Measurements from ENCODE around the gene AGFG2.
A peak's percentile ranks its signal among the peaks of the same experiment; 100 is the strongest.
"Not testable (repeated sequence)": the region's sequence is repeated elsewhere in the genome, so short reads cannot be mapped to it uniquely, and the experiment has no call there.

The AGFG2 gene

GRCh38 chr7:100555701-100556100 lies 16.7 kb downstream of the AGFG2 start:
- no peak for DNase-seq

GRCh38 chr7:100556541-100556940 lies 17.5 kb downstream of the AGFG2 start:
- DNase-seq, result no peak

DNA sequence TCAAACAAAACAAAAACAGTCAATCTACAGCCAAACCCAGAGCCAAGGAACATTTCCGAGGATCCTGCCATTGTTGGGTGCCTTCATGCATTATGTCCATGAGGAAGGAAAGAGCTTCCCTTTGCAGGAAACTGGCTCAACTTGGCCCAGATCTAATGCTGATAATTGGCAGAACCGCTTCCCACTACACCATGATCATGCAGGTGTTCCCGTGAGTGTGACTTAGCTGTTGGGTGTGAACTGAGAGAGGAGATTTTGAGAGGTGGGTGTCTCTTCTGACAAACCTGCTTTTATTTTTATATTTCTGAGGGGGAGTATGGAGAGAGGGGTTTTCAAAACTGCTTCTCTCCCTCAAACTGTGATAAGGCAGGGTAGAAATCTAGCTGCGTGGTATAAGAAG lies 20.1 kb downstream of the AGFG2 start:
- no peak for DNase-seq

DNA sequence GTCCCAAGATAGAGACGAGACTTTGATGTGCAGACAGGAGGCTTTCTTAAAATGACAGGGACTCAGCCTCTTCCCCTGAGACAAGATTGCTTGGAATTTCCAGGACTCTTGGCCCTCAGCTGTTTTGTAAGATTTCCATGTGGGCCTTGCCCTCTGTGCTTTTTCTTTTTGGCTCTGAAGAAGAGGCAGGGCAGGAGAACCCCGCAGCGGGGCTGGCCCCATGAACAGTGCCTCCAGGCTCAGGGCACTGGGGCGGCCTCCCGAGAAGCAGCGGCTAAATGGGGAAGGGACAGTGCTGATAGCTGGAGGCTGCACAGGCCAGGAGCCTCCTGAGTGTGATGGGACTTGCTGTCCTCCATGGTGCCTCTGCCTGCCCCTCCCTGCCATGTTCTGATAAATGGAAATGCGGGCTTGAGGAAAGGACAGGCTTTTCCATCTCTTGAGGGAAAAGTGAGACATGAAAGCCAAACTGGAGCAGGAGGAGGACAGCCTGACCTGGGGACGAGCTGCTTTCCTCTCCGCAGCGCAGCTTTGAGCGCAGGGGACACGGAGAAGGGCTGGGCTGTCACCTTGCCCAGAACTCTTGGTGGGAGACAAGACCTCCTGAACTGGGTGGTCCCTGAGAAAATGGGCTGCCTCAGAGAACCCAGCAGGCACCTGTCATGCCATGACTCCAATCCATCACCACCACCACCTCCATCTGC lies 22.6 kb downstream of the AGFG2 start:
- DNase-seq, result no peak

DNA sequence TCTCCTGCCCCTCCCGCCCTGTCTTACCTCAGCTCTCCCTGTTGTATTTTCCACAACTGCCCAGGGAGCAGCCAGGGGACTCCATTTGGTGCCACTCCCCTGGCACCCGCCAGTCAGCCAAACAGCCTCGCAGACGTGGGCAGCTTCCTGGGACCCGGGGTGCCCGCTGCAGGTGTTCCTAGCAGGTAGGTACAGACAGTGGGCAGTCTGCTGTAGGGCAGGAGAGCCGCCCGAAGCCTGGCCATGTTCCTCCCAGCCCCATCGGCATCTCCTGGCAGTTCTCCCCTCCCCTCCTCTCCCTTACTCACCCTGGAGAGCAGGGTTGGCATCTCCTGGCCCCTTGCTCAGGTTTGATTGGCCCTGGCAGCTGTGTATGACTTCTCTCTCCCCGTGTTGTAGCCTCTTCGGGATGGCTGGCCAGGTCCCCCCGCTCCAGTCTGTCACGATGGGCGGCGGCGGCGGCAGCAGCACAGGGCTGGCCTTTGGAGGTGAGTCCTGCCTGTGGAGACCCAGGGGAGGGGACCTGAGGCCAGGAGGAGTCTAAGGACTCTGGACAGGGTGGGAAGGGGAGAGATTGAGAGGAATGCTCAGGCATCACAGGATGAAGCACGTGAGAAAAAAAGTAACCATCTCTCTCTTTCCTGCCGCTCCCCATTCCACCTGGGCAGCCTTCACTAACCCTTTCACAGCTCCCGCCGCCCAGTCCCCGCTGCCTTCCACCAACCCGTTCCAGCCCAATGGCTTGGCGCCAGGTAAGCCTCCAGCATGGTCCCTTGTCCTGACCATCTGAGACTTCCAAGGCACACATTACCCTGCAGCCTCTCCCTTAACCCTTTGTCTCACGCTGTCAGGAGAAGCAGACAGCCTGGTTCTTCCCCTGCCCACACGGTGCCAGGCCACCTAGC lies 23.4 kb downstream of the AGFG2 start:
- DNase-seq, result no peak

- no peak for DNase-seq
Observed at GRCh38 chr7:100563100-100563564, 24.1 kb downstream of the AGFG2 start.

DNA sequence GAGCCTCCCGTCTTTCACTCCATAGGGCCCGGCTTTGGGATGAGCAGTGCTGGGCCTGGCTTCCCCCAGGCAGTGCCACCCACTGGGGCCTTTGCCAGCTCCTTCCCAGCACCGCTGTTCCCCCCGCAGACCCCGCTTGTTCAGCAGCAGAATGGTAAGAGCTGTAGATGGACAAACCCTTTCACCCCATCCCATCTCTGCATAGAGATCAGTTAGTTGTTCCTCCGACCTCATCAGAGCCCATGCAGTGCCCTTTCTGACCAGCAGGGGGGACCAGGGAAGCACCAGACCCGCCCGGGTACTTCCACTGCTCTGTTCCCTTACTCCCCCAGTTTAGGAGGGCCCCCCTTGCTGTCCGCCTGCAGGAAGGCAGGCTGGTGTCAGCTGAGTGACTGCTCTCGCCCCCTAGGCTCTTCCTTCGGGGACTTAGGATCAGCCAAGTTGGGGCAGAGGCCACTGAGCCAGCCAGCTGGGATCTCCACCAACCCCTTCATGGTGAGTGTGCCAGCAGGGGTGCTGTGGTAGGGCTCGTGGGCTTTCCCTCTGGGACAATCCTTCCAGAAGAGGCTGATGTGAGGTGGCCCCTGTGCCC lies 24.9 kb downstream of the AGFG2 start:
- DNase-seq, result peak; percentile 64

DNA sequence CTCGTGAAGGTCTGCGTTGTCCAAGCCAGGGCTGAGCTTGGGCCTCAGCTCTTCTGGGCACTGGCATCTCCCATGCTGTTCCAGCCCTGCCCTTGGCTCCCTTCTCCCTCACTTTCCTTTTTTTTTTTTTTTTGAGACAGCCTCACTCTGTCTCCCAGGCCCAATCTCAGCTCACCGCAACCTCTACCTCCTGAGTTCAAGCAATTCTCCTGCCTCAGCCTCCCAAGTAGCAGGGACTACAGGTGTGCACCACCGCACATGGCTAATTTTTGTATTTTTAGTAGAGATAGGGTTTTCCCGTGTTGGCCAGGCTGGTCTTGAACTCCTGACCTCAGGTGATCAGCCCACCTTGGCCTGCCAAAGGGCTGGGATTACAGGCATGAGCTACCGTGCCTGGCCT lies 25.4 kb downstream of the AGFG2 start:
- not testable (repeated sequence) for DNase-seq

- no peak for DNase-seq
Observed at GRCh38 chr7:100565133-100565571, 26.1 kb downstream of the AGFG2 start.

GRCh38 chr7:100566018-100566531 lies 27.1 kb downstream of the AGFG2 start:
- DNase-seq, result no peak

DNA sequence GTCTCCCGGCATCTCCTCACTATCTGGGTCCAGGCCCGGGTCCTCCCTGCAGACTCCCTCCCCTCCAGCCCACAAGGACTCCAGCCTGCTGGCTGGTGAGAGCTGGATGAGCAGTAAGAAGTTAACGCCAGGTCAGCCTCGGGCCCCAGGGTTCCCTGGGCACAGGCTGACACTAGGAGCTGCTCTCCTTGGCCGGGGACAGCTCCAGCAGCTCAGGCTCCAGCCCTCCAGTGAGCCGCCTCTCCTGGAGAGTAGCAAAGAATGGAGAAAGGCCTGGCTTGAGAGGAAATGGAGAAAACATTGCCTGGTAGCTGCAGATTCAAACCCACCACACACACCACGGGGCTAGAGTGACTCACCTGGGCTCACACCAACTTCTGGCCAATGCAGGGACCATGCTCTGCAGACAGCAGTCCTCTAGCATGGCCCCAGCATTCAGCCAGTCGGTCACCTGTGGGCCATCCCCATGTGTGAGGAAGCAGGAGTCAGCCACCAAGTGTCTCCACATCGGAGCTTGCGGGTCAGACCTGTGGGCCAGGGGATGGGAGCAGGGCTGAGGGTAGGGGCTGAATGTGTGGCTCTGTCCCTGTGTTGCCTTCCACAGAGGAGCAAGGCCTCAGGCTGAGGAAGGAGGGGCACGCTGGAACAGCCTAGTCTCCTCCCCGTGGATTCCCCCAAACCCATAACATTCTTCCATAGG lies 28.2 kb downstream of the AGFG2 start:
- no peak for DNase-seq

- no peak for DNase-seq
Observed at GRCh38 chr7:100567751-100568175, 28.8 kb downstream of the AGFG2 start.

DNA sequence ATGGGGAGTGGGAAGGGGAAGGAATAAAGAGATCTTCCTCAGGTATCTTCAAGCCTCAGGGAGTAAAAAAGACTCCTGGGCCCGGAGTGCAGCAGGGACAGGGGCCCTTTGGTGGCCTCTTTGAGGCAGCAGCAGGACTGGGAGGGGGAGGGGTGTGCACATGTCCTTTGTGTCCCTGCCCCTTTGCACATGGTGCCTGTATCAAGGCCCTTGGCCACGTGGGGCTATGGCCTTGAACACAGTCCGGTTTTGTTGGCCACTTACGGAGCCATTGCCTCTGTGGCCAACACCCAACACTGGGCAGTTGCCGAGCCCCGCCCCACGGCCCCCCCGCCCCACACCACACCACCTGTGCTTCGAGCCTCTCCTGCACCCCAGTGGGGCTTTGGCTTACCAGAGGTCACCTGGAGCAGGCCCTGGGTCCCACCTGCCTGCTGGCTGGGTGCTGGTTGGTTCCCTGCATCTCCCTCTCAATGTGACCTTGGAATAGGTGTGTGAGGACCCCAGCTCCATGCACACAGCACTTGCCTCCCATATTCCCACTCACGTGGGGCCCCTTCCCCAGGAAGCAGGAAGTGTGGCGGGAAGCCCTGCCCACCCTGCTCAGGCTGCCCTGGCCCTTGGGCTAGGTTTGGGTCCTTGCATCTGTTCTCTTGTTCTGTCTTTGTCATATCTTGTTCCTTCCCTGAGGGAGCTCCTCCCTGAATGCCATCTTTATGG lies 29.3 kb downstream of the AGFG2 start:
- no peak for DNase-seq

GRCh38 chr7:100568896-100569844 lies 30.2 kb downstream of the AGFG2 start:
- DNase-seq, result no peak

- DNase-seq, result no peak
Observed at GRCh38 chr7:100570954-100571828, 32.2 kb downstream of the AGFG2 start.

- no peak for DNase-seq
Observed at GRCh38 chr7:100571829-100572116, 32.8 kb downstream of the AGFG2 start.

DNA sequence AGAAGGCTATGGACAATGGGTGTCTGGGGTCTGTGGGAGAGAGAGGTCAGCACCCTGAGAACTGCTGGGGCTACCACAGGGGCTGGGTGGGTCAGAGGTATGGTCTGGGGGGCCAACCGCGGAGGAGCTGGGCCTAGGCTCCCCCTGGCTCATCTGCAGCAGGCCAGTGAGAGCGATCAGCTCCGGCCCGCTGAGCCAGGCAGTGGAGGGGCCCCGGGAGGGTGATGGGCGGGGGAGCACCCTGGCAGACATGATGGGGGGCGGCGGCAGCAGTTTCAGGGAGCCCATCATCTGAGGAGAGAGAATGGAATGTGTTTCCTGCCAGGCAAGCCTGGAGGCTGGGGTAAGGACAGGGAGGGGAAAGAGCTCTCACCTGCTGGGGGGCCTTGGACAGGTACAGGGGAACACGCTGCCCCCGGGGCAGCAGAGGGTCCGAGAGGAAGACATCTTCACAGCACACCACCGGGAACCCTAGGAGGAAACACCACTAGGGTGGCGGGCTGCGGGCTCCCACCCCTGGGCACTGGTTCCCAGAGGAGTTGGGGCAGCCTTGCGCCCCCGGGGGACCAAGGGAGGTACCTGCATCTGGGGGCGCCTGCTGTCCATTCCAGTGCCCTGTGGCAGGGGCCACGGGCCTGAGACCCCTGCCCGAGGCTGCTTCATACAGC lies 33.4 kb downstream of the AGFG2 start:
- no peak for DNase-seq

GRCh38 chr7:100572949-100573675 lies 34.1 kb downstream of the AGFG2 start:
- no peak for DNase-seq
